ENCODE results near the gene MISP3. TPM values are rescaled to one million over a fixed set of nuclear protein-coding genes. Genes with fewer than 3 reads are reported as not detected.

Gene MISP3
- total RNA-seq, 4 donors from 2014 or later: 1.8 to 7.8 (median 7.2) TPM

DNA sequence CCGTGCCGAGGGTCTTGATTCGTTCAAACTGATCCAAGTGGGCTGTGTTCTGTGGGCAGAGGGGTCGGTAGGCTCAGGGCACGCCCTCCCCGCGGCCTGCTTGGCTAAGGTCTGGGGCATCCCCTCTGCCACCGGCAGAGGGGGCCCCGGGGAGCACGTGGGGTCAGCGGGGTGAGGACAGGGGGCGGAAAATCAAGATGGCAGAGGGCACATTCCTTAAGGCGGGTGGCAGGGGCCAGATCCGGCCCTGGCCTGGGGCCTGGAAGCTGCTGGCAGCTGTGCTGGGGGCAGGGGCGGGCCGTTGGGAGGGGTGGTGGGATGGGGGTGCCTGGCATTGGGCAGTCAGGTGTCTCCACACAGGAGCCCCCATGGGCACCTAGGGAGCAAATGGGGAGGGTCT lies 34.3 kb downstream of the MISP3 start:
- Histone ChIP-seq H3K4me1 (peaks cover 0 to 36% (median 2%) of the 10 kb centered on the region in 4 donors), H3K27me3 (no peaks in the 10 kb centered on the region), H3K9me3 (no peaks in the 10 kb centered on the region), H3K27ac (peak overlapping the region in 1 of 4 donors; percentile 44), H3K36me3 (peaks cover 0 to 62% (median 2%) of the 10 kb centered on the region in 3 donors), H3K4me3 (no peak overlapping the region)
- no peak for DNase-seq (ENCODE audit: low spot score in 2 of 2)
- 55 to 57% methylated on average over 5 to 13 of the region's 16 CpGs for WGBS, 2 donors
- no peak for TF ChIP-seq POLR2A (IDR thresholded peaks at IDR 0.05)
- no peak for TF ChIP-seq EP300 (IDR thresholded peaks at IDR 0.05)
- TF ChIP-seq, protein P1, sequence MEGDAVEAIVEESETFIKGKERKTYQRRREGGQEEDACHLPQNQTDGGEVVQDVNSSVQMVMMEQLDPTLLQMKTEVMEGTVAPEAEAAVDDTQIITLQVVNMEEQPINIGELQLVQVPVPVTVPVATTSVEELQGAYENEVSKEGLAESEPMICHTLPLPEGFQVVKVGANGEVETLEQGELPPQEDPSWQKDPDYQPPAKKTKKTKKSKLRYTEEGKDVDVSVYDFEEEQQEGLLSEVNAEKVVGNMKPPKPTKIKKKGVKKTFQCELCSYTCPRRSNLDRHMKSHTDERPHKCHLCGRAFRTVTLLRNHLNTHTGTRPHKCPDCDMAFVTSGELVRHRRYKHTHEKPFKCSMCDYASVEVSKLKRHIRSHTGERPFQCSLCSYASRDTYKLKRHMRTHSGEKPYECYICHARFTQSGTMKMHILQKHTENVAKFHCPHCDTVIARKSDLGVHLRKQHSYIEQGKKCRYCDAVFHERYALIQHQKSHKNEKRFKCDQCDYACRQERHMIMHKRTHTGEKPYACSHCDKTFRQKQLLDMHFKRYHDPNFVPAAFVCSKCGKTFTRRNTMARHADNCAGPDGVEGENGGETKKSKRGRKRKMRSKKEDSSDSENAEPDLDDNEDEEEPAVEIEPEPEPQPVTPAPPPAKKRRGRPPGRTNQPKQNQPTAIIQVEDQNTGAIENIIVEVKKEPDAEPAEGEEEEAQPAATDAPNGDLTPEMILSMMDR (IDR thresholded peaks at IDR 0.05): no peak

DNA sequence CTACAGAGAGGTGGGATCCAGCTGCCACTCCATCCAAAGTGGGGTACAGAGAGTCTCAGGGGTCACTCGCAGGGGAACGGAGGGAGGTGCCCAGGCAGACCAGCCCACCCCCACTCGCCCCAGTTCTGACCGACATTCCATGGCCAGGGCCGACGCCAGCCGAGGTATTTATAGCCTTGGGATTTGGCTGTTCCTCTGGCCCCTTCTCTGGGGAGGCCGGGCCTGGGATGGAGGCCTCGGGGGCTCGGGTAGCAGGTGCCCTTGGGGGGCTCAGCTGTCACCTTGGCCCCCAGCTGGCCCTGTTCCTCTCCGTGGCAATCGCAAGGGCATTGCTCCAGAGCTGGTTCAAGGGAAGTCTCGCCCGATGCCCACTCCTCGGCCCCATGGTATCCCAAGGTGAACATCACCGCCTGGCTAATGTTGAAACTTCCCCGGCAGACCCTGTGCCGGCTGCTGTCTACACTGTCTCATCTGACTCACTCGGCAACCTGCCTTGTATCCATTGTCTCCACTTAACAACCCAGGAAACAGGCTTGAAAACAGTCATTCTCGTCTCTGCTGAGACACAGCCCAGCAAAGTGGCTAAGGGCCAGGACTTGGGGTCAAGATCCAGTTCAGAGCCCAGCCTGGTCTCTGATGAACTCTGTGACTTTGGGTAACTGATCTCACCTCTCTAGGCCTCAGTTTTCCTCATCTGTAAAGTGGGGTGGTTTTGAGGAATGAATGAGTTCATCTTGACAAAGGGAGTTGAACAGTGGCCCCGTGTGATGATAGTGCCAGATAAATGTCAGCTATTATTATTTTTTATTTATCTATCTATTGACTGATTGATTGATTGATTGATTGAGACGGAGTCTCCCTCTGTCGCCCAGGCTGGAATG lies 35.2 kb downstream of the MISP3 start:
- TF ChIP-seq EP300 (IDR thresholded peaks at IDR 0.05) (no peak), POLR2A (IDR thresholded peaks at IDR 0.05) (no peak)
- TF ChIP-seq, protein P1 (IDR thresholded peaks at IDR 0.05): no peak
- 63 to 73% methylated on average over 22 to 23 of the region's 23 CpGs for WGBS, 2 donors
- DNase-seq (ENCODE audit: low spot score in 2 of 2): no peak
- peak overlapping the region in 1 of 4 donors; percentile 44 for H3K27ac ChIP-seq
- H3K36me3 ChIP-seq: peaks cover 0 to 52% (median 2%) of the 10 kb centered on the region in 3 donors
- H3K9me3 ChIP-seq: no peaks in the 10 kb centered on the region
- H3K4me3 ChIP-seq: no peak overlapping the region
- no peaks in the 10 kb centered on the region for H3K27me3 ChIP-seq
- peaks cover 0 to 39% (median 11%) of the 10 kb centered on the region in 4 donors for H3K4me1 ChIP-seq

DNA sequence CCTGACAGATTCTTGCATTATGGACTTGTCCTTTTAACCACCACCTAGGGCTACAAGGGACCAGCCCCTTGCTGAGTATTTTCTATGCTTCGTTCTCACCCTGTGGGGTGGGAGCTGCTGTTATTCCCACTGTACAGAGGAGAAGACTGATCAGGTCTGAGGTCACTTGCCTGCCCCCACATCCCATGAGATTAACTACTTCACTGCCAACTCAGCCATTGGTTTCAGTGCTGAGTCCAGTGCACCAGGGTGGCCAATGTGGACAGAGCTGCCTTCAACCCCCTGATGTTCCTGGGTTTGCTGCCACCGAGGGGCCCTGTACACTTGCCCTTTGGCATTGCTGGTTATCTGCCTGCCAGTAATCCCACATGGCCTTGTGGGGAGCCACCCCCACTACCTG lies 38.1 kb downstream of the MISP3 start:
- H3K4me1 ChIP-seq: peaks cover 0 to 67% (median 28%) of the 10 kb centered on the region in 4 donors
- no peak overlapping the region for H3K4me3 ChIP-seq
- WGBS, 2 donors: 37 to 55% methylated on average over 2 of the region's 2 CpGs
- DNase-seq (ENCODE audit: low spot score in 2 of 2): no peak
- H3K9me3 ChIP-seq: no peaks in the 10 kb centered on the region
- H3K36me3 ChIP-seq: peaks cover 0 to 24% (median 2%) of the 10 kb centered on the region in 3 donors
- TF ChIP-seq, protein P1 (IDR thresholded peaks at IDR 0.05): no peak
- TF ChIP-seq EP300 (IDR thresholded peaks at IDR 0.05) (no peak), POLR2A (IDR thresholded peaks at IDR 0.05) (no peak)
- H3K27me3 ChIP-seq: no peaks in the 10 kb centered on the region
- no peak overlapping the region for H3K27ac ChIP-seq

DNA sequence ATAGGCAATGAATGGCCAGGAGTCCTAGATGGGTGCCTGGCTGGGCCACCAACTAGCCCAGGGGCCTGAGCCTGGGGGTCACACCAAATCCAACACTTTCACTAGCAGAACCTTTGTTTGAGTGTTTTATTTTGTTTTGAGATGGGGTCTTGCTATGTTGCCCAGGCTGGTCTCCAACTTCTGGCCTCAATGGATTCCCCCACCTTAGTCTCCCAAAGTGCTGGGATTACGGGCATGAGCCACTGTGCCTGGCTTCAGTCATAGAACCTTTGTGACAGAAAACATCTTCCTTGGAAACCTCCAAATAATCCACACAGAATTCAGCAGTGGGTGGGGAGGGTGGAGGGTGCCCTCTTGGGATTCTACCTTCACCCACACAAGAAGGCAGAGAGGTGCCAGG lies 38.9 kb downstream of the MISP3 start:
- H3K9me3 ChIP-seq: no peaks in the 10 kb centered on the region
- TF ChIP-seq POLR2A (IDR thresholded peaks at IDR 0.05) (no peak), EP300 (IDR thresholded peaks at IDR 0.05) (no peak)
- TF ChIP-seq, protein P1 (IDR thresholded peaks at IDR 0.05): no peak
- 100% methylated on average over 1 of the region's 1 CpG for WGBS, 2 donors
- H3K27ac ChIP-seq: peak overlapping the region in 1 of 4 donors; percentile 99
- peaks cover 0 to 76% (median 36%) of the 10 kb centered on the region in 4 donors for H3K4me1 ChIP-seq
- no peak overlapping the region for H3K4me3 ChIP-seq
- H3K27me3 ChIP-seq: no peaks in the 10 kb centered on the region
- DNase-seq (ENCODE audit: low spot score in 2 of 2): no peak
- H3K36me3 ChIP-seq: peaks cover 0 to 15% (median 0%) of the 10 kb centered on the region in 3 donors
